Endothelial cell of umbilical vein (primary cell): Measurements from ENCODE around the gene NDUFB5.

ENCODE experiments used
- CTCF ChIP-seq, 2 donors: IDR thresholded peaks; 1 replicate in 1 of 2; 2 replicates in 1 of 2; pipeline ENCODE4 v1.5.1; 2011; ENCODE audit warnings: low read length in 2 of 2, mild to moderate bottlenecking in 2 of 2, moderate library complexity in 2 of 2, control low read depth in 1 of 2, inconsistent platforms in 1 of 2, low read depth in 1 of 2; ENCODE audit not compliant: insufficient read depth in 1 of 2; ENCODE audit errors: extremely low read depth in 1 of 2
- EZH2 ChIP-seq: IDR thresholded peaks from 2 replicates; pipeline ENCODE4 v1.6.1; 2012; ENCODE audit warnings: borderline replicate concordance, low read depth, mild to moderate bottlenecking, moderate library complexity, low read length, inconsistent platforms; ENCODE audit not compliant: severe bottlenecking
- FOS ChIP-seq: IDR thresholded peaks from 2 replicates; pipeline ENCODE4 v1.6.1; 2011; ENCODE audit warnings: mild to moderate bottlenecking, low read length, moderate library complexity, borderline replicate concordance; ENCODE audit not compliant: insufficient read depth
- POLR2AphosphoS5 ChIP-seq: IDR thresholded peaks from 2 replicates; pipeline ENCODE4 v1.6.1; 2012; ENCODE audit warnings: low read depth, mild to moderate bottlenecking, control low read depth, low read length, moderate library complexity; ENCODE audit not compliant: insufficient read depth

- TF ChIP-seq EZH2 (no peak), FOS (no peak), CTCF (IDR thresholded peaks at IDR 0.05; ENCODE audit: extremely low read depth in 1 of 2, insufficient read depth in 1 of 2, low read depth in 1 of 2, low read length in 2 of 2) (no peak), POLR2AphosphoS5 (no peak)
Observed at GRCh38 chr3:179565496-179565895, 39.1 kb upstream of the NDUFB5 start.
